IMR-90 (cell line): ENCODE results near the gene TTC3. TPM values are rescaled to one million over a fixed set of nuclear protein-coding genes. Genes with fewer than 3 reads are reported as not detected.

ENCODE experiments used
- ATAC-seq: fragments of 200-7000 bp; cut with Tn5 transposase; 2 replicates; pipeline ENCODE4 v1.9.1; 2020; ENCODE audit warnings: low read depth, mild to moderate bottlenecking, moderate library complexity
- BruUV-seq: library from RNA; stranded (reverse); fragments of 400-500 nt; replicated peaks from 2 replicates; lab custom pipeline; 2021; lab: Mats Ljungman, UMichigan
- CTCF ChIA-PET: fragments of 300-600 bp; formaldehyde crosslinking; extraction: SDS; loops from one replicate; lab custom pipeline; 2021; ENCODE audit warnings: antibody characterized with exemption; lab: Yijun Ruan, JAX
- POLR2A ChIA-PET: fragments of 300-600 bp; sonication (Branson Sonifier 250); formaldehyde crosslinking; loops from one replicate; lab custom pipeline; 2022; ENCODE audit warnings: antibody characterized with exemption; ENCODE audit not compliant: unreplicated experiment; lab: Charles Lee
- DNase-seq: peaks from one replicate; pipeline ENCODE4 v3.0.0; 2013
- H2AFZ ChIP-seq: replicated peaks from 2 replicates; pipeline ENCODE3; 2013; ENCODE audit warnings: low read length, mild to moderate bottlenecking; ENCODE audit not compliant: poor library complexity
- H2AK5ac ChIP-seq: 2 replicates; pipeline ENCODE4 v1.6.1; 2013; ENCODE audit warnings: low read depth, low read length, inconsistent platforms
- H2AK9ac ChIP-seq: replicated peaks from 2 replicates; pipeline ENCODE3; 2013; ENCODE audit warnings: mild to moderate bottlenecking, low read depth, low read length, moderate library complexity; ENCODE audit not compliant: poor library complexity
- H2BK120ac ChIP-seq: 2 replicates; pipeline ENCODE4 v1.6.1; 2013; ENCODE audit warnings: low read depth, low read length, inconsistent platforms
- H2BK15ac ChIP-seq: 3 replicates; pipeline ENCODE4 v1.6.1; 2013; ENCODE audit warnings: low read depth, low read length, inconsistent platforms
- H2BK20ac ChIP-seq: 2 replicates; pipeline ENCODE4 v1.6.1; 2013; ENCODE audit warnings: low read depth, mild to moderate bottlenecking, inconsistent platforms, low read length, moderate library complexity
- H2BK5ac ChIP-seq: 2 replicates; pipeline ENCODE4 v1.6.1; 2013; ENCODE audit warnings: mild to moderate bottlenecking, low read depth, low read length, inconsistent platforms; ENCODE audit not compliant: poor library complexity, severe bottlenecking
- H3K14ac ChIP-seq: replicated peaks from 2 replicates; pipeline ENCODE4 v1.6.1; 2013; ENCODE audit warnings: low read depth, low read length, inconsistent platforms
- H3K18ac ChIP-seq: 2 replicates; pipeline ENCODE4 v1.6.1; 2013; ENCODE audit warnings: low read depth, low read length, control low read depth
- H3K23ac ChIP-seq: 2 replicates; pipeline ENCODE4 v1.6.1; 2013; ENCODE audit warnings: low read depth, low read length, inconsistent platforms
- H3K27ac ChIP-seq: 2 replicates; pipeline ENCODE4 v1.5.1; 2013; ENCODE audit warnings: mild to moderate bottlenecking, control low read depth, low read length; ENCODE audit not compliant: insufficient read depth
- H3K27me3 ChIP-seq: 2 replicates; pipeline ENCODE4 v1.6.1; 2013; ENCODE audit warnings: low read length; ENCODE audit not compliant: control insufficient read depth, insufficient read depth
- H3K36me3 ChIP-seq: 2 replicates; pipeline ENCODE4 v1.6.1; 2013; ENCODE audit warnings: low read length, mixed read lengths; ENCODE audit not compliant: control insufficient read depth, insufficient read depth
- H3K4ac ChIP-seq: 2 replicates; pipeline ENCODE4 v1.6.1; 2013; ENCODE audit warnings: low read depth, low read length, inconsistent platforms
- H3K4me1 ChIP-seq: 2 replicates; pipeline ENCODE4 v1.6.1; 2013; ENCODE audit warnings: low read length, mixed read lengths; ENCODE audit not compliant: control insufficient read depth, insufficient read depth
- H3K4me2 ChIP-seq: 2 replicates; pipeline ENCODE4 v1.6.1; 2013; ENCODE audit warnings: low read depth, mild to moderate bottlenecking, control low read depth, low read length, moderate library complexity
- H3K4me3 ChIP-seq: 2 replicates; pipeline ENCODE4 v1.5.1; 2013; ENCODE audit warnings: low read depth, mild to moderate bottlenecking, control low read depth, low read length, moderate library complexity; ENCODE audit not compliant: insufficient read depth
- H3K56ac ChIP-seq: 2 replicates; pipeline ENCODE4 v1.6.1; 2013; ENCODE audit warnings: low read length, inconsistent platforms; ENCODE audit not compliant: insufficient read depth; ENCODE audit errors: extremely low read depth
- H3K79me1 ChIP-seq, 2 experiments: 2 replicates each; pipeline ENCODE4 v1.6.1; 2013; ENCODE audit warnings: low read length in 2 of 2, inconsistent platforms in 1 of 2, low read depth in 1 of 2
- H3K9ac ChIP-seq: 2 replicates; pipeline ENCODE4 v1.6.1; 2013; ENCODE audit warnings: low read depth, low read length, control low read depth
- H3K9me1 ChIP-seq: 2 replicates; pipeline ENCODE4 v1.6.1; 2013; ENCODE audit warnings: low read length, inconsistent platforms; ENCODE audit not compliant: insufficient read depth
- H3K9me3 ChIP-seq: 2 replicates; pipeline ENCODE4 v1.6.1; 2013; ENCODE audit warnings: low read length; ENCODE audit not compliant: control insufficient read depth, insufficient read depth
- H4K20me1 ChIP-seq: 2 replicates; pipeline ENCODE4 v1.6.1; 2013; ENCODE audit warnings: low read length, inconsistent platforms; ENCODE audit not compliant: insufficient read depth
- H4K5ac ChIP-seq: 2 replicates; pipeline ENCODE4 v1.6.1; 2013; ENCODE audit warnings: mild to moderate bottlenecking, low read depth, low read length, control low read depth
- H4K8ac ChIP-seq, 2 experiments: 2 replicates each; pipeline ENCODE4 v1.6.1; 2013; ENCODE audit warnings: low read depth in 2 of 2, low read length in 2 of 2, control low read depth in 1 of 2, inconsistent platforms in 1 of 2
- H4K91ac ChIP-seq: 2 replicates; pipeline ENCODE4 v1.6.1; 2013; ENCODE audit warnings: low read depth, low read length, inconsistent platforms; ENCODE audit not compliant: insufficient read depth
- CEBPB ChIP-seq: IDR thresholded peaks from 2 replicates; pipeline ENCODE4 v1.6.1; 2012; ENCODE audit warnings: low read depth, low read length, improper control_type of control experiment
- RCOR1 ChIP-seq: IDR thresholded peaks from 2 replicates; pipeline ENCODE4 v1.6.1; 2012; ENCODE audit warnings: mild to moderate bottlenecking, low read length, improper control_type of control experiment; ENCODE audit not compliant: insufficient replicate concordance
- WGBS, 2 experiments: methylation state at CpG; one replicate each; pipeline versions ENCODE4 v1.1.5 to v1.1.7; 2013; ENCODE audit warnings: missing lambda C conversion rate in 2 of 2; ENCODE audit not compliant: insufficient read length in 1 of 2; ENCODE audit errors: extremely low coverage in 2 of 2; 5-methylcytosine and 5-hydroxymethylcytosine counted together
- dilution Hi-C: fragments of 300-500 bp; cut with HindIII; formaldehyde crosslinking; loops from one replicate; pipeline ENCODE4 v1.14.3; 2018; ENCODE audit warnings: low sequenced_read_pairs; ENCODE audit not compliant: unreplicated experiment
- in situ Hi-C: fragments of 300-500 bp; cut with MboI; formaldehyde crosslinking; loops from 3 replicates; pipeline ENCODE4 v1.14.3; 2019; ENCODE audit warnings: low sequenced_read_pairs, inconsistent platforms, mixed read lengths
- intact Hi-C: fragments of 100-400 bp; cut with micrococcal nuclease; formaldehyde crosslinking; loops from 2 replicates; pipeline ENCODE4 v1.10.0; 2022
- polyA plus RNA-seq, 3 experiments: library from polyadenylated mRNA; depleted of rRNA; stranded (reverse); fragments of >200 nt; gene quantifications; 2 replicates each; pipeline ENCODE4 v1.2.3, GENCODE V29; 2012; ENCODE audit warnings: low replicate concordance in 1 of 3
- total RNA-seq: library from RNA; depleted of rRNA; stranded (reverse); fragments of >200 nt; gene quantifications from 2 replicates; pipeline ENCODE4 v1.2.3, GENCODE V29; 2012

Gene TTC3
- total and polyA plus RNA-seq, 2 of the 4 experiments (the other 2 are of a cell fraction) = 96.7 to 293 TPM

- H3K79me1 ChIP-seq = peaks cover 15 to 35% of the 10 kb centered on the region in 2 experiments; a peak in 3 of 4 replicates
- no peak overlapping the region; the same call in 1 of the 2 replicates for H4K5ac ChIP-seq
- dilution Hi-C loops = no loop called here
- H4K20me1 ChIP-seq = no peaks in the 10 kb centered on the region; the same call in 1 of the 2 replicates
- H3K9me1 ChIP-seq = peaks cover 4% of the 10 kb centered on the region
- no peak overlapping the region for H2BK15ac ChIP-seq
- no peak overlapping the region; the same call in 1 of the 2 replicates for H2BK20ac ChIP-seq
- intact Hi-C loops = no loop called here
- H3K4me2 ChIP-seq = no peak overlapping the region
- BruUV-seq = no TSS peak
- no peak overlapping the region for H4K8ac ChIP-seq
- TF ChIP-seq CEBPB (0 out of 2 replicates have a peak, but pooled peaks have one; percentile 1), RCOR1 (no peak)
- peaks cover 10% of the 10 kb centered on the region for H3K4me1 ChIP-seq
- H3K27ac ChIP-seq = peak overlapping the region; percentile 41; the same call in 1 of the 2 replicates
- H4K91ac ChIP-seq = no peak overlapping the region
- no peaks in the 10 kb centered on the region for H3K27me3 ChIP-seq
- no peak overlapping the region for H3K9ac ChIP-seq
- 0 out of 2 replicates have a peak overlapping the region, but pooled peaks have one; percentile 0 for H3K18ac ChIP-seq
- ChIA-PET CTCF (no interaction called here), POLR2A (no interaction called here)
- H3K4me3 ChIP-seq = no peak overlapping the region
- 0 out of 2 replicates have a peak overlapping the region, but pooled peaks have one; percentile 3 for H2AK5ac ChIP-seq
- peak overlapping the region; percentile 42 for H2BK120ac ChIP-seq
- DNase-seq = peak; percentile 18
- H3K36me3 ChIP-seq = peaks cover 26% of the 10 kb centered on the region
- peak overlapping the region; percentile 68 for H2BK5ac ChIP-seq
- no peak overlapping the region; the same call in 1 of the 2 replicates for H3K14ac ChIP-seq
- 81% methylated on average over 4 of the region's 9 CpGs; no CpG with 5 or more reads in 1 of the 2 experiments for WGBS, 2 experiments
- H2AFZ ChIP-seq = no peak overlapping the region
- H2AK9ac ChIP-seq = no peak overlapping the region
- 0 out of 2 replicates have a peak, but pooled peaks have one; percentile 4 for ATAC-seq
- in situ Hi-C loops = no loop called here
- no peak overlapping the region for H3K23ac ChIP-seq
- H3K9me3 ChIP-seq = no peaks in the 10 kb centered on the region
- H3K56ac ChIP-seq = no peak overlapping the region
- 0 out of 2 replicates have a peak overlapping the region, but pooled peaks have one; percentile 50 for H3K4ac ChIP-seq
Measured at GRCh38 chr21:37153935-37154350, 80.9 kb downstream of the TTC3 start.
